Measurements from ENCODE around the gene TTC39C.

DNA sequence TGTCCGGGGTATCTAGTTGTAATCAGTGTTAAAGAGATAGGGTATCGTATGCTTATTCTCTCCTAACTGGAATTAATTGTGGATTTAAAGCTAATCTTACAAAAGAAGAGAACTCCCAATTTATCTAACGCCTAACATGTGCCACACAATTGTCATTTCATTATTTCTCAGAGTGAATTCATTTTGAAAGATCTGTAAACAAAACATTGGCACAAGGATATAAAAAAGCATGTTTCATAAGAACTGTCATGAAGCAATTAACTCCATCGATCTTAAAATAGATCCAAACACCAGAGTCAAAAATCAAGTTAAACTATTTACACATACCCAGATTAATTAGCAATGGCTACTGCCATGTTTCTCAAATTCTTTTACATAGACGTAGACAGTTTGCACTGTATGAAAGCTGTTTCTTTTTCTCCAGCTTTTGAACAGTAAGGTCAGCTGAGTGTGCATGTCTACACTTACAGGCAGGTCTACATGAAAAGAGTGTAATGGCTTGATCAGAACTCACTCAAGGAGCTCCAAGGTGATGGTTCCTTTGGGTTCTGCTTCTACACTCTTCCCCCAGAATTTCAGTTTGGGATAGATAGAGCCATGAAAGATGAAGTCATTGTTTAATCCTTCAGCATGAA is 163.1 kb downstream of the TTC39C start:
- no peak for TF ChIP-seq CTCF (conservative IDR thresholded peaks at IDR 0.05 in 1 of 2, IDR thresholded peaks at IDR 0.05 in 1 of 2; ENCODE audit: low read depth in 1 of 2, low read length in 2 of 2)
- no peak for TF ChIP-seq EZH2 (IDR thresholded peaks at IDR 0.05; ENCODE audit: low read length, missing control alignments)
